Trophoblast cell (in vitro differentiated cells and primary cell): ENCODE measurements around the gene TBC1D8.

Experiments
- DNase-seq, 2 donors: peaks; one replicate each; pipeline ENCODE4 v3.0.0-alpha.2; 2016
- H2AFZ ChIP-seq: 2 replicates; pipeline ENCODE4 v1.6.1; 2013; ENCODE audit warnings: low read length, moderate library complexity, mild to moderate bottlenecking; ENCODE audit not compliant: insufficient read depth, poor library complexity
- H2AK5ac ChIP-seq: 2 replicates; pipeline ENCODE4 v1.6.1; 2013; ENCODE audit warnings: mild to moderate bottlenecking, low read length
- H2BK120ac ChIP-seq: 2 replicates; pipeline ENCODE4 v1.6.1; 2013; ENCODE audit warnings: low read length, mild to moderate bottlenecking, moderate library complexity; ENCODE audit not compliant: insufficient read depth, poor library complexity
- H2BK12ac ChIP-seq: 2 replicates; pipeline ENCODE4 v1.6.1; 2013; ENCODE audit warnings: mild to moderate bottlenecking, low read length, moderate library complexity
- H2BK5ac ChIP-seq: 2 replicates; pipeline ENCODE4 v1.6.1; 2013; ENCODE audit warnings: low read length, low read depth, moderate library complexity, mild to moderate bottlenecking; ENCODE audit not compliant: poor library complexity
- H3K14ac ChIP-seq: 2 replicates; pipeline ENCODE4 v1.6.1; 2013; ENCODE audit warnings: mild to moderate bottlenecking, low read length
- H3K18ac ChIP-seq: 2 replicates; pipeline ENCODE4 v1.6.1; 2013; ENCODE audit warnings: mild to moderate bottlenecking, low read length
- H3K23ac ChIP-seq: 2 replicates; pipeline ENCODE4 v1.6.1; 2013; ENCODE audit warnings: low read length
- H3K27ac ChIP-seq: 2 replicates; pipeline ENCODE4 v1.5.1; 2013; ENCODE audit warnings: low read depth, mild to moderate bottlenecking, inconsistent platforms, low read length, moderate library complexity
- H3K27me3 ChIP-seq: 2 replicates; pipeline ENCODE4 v1.6.1; 2013; ENCODE audit warnings: inconsistent platforms, mild to moderate bottlenecking, low read length, moderate library complexity; ENCODE audit not compliant: insufficient read depth
- H3K36me3 ChIP-seq, 2 experiments: 1 replicate in 1 of 2; 2 replicates in 1 of 2; pipeline ENCODE4 v1.6.1; 2013; ENCODE audit warnings: low read length in 2 of 2, mild to moderate bottlenecking in 2 of 2, moderate library complexity in 1 of 2; ENCODE audit not compliant: insufficient read depth in 2 of 2, control insufficient read depth in 1 of 2
- H3K4ac ChIP-seq: 2 replicates; pipeline ENCODE4 v1.6.1; 2013; ENCODE audit warnings: low read depth, mild to moderate bottlenecking, low read length, moderate library complexity
- H3K4me1 ChIP-seq, 2 experiments: 1 replicate in 1 of 2; 2 replicates in 1 of 2; pipeline ENCODE4 v1.6.1; 2013; ENCODE audit warnings: low read length in 2 of 2, mild to moderate bottlenecking in 2 of 2, moderate library complexity in 1 of 2; ENCODE audit not compliant: insufficient read depth in 2 of 2, control insufficient read depth in 1 of 2
- H3K4me2 ChIP-seq: 2 replicates; pipeline ENCODE4 v1.6.1; 2013; ENCODE audit warnings: inconsistent platforms, mild to moderate bottlenecking, low read length, moderate library complexity
- H3K4me3 ChIP-seq: 2 replicates; pipeline ENCODE4 v1.5.1; 2013; ENCODE audit warnings: mild to moderate bottlenecking, low read depth, low read length, inconsistent platforms
- H3K79me1 ChIP-seq: one replicate; pipeline ENCODE4 v1.6.1; 2013; ENCODE audit warnings: low read length
- H3K79me2 ChIP-seq: 2 replicates; pipeline ENCODE4 v1.6.1; 2013; ENCODE audit warnings: low read length, mild to moderate bottlenecking; ENCODE audit not compliant: control insufficient read depth, insufficient read depth, poor library complexity
- H3K9ac ChIP-seq: 2 replicates; pipeline ENCODE4 v1.6.1; 2013; ENCODE audit warnings: mild to moderate bottlenecking, low read length
- H3K9me3 ChIP-seq: 2 replicates; pipeline ENCODE4 v1.6.1; 2013; ENCODE audit warnings: low read depth, mild to moderate bottlenecking, control low read depth, inconsistent platforms, low read length; ENCODE audit not compliant: insufficient read depth
- H4K12ac ChIP-seq: 2 replicates; pipeline ENCODE4 v1.6.1; 2013; ENCODE audit warnings: low read depth, mild to moderate bottlenecking, low read length, moderate library complexity
- H4K8ac ChIP-seq: 2 replicates; pipeline ENCODE4 v1.6.1; 2013; ENCODE audit warnings: low read depth, mild to moderate bottlenecking, low read length, moderate library complexity
- H4K91ac ChIP-seq: one replicate; pipeline ENCODE4 v1.6.1; 2013; ENCODE audit warnings: low read depth, mild to moderate bottlenecking, low read length, moderate library complexity
- WGBS: extraction: QIAGEN DNeasy Blood & Tissue Kit; methylation state at CpG from one replicate; pipeline ENCODE4 v1.1.7; 2013; ENCODE audit warnings: missing lambda C conversion rate; ENCODE audit not compliant: insufficient read length, insufficient coverage; ENCODE audit errors: extremely low coverage; 5-methylcytosine and 5-hydroxymethylcytosine counted together

Gene TBC1D8

GRCh38 chr2:101026253-101026701 is 124.9 kb downstream of the TBC1D8 start:
- no peaks in the 10 kb centered on the region for H3K27me3 ChIP-seq
- peak overlapping the region; percentile 17 for H4K8ac ChIP-seq
- H2BK5ac ChIP-seq: no peak overlapping the region
- no peak overlapping the region for H4K12ac ChIP-seq
- DNase-seq: no peak
- H3K9ac ChIP-seq: no peak overlapping the region
- no peak overlapping the region for H3K23ac ChIP-seq
- no peak overlapping the region for H3K4me2 ChIP-seq
- H3K14ac ChIP-seq: no peak overlapping the region
- H3K4me3 ChIP-seq: no peak overlapping the region
- H3K4me1 ChIP-seq: peaks cover 0 to 4% of the 10 kb centered on the region in 2 experiments
- no peaks in the 10 kb centered on the region for H3K79me2 ChIP-seq
- H4K91ac ChIP-seq: no peak overlapping the region
- H2AK5ac ChIP-seq: no peak overlapping the region
- no peak overlapping the region for H2BK120ac ChIP-seq
- H3K9me3 ChIP-seq: peaks cover 2% of the 10 kb centered on the region
- WGBS: no CpG with 5 or more reads among the region's 9 CpGs
- H2BK12ac ChIP-seq: no peak overlapping the region
- no peaks in the 10 kb centered on the region for H3K79me1 ChIP-seq
- H3K27ac ChIP-seq: no peak overlapping the region
- no peak overlapping the region for H2AFZ ChIP-seq
- no peak overlapping the region for H3K18ac ChIP-seq
- H3K36me3 ChIP-seq: peaks cover 9% of the 10 kb centered on the region in 2 experiments
- no peak overlapping the region for H3K4ac ChIP-seq

GRCh38 chr2:101025561-101025960 is 125.6 kb downstream of the TBC1D8 start:
- peaks cover 0 to 4% of the 10 kb centered on the region in 2 experiments for H3K4me1 ChIP-seq

GRCh38 chr2:101023327-101024107 is 127.7 kb downstream of the TBC1D8 start:
- Histone ChIP-seq H3K23ac (no peak overlapping the region), H3K18ac (no peak overlapping the region), H3K9ac (no peak overlapping the region), H3K9me3 (no peaks in the 10 kb centered on the region), H2BK5ac (no peak overlapping the region), H3K14ac (no peak overlapping the region), H3K4me2 (no peak overlapping the region), H2AFZ (no peak overlapping the region), H3K4ac (no peak overlapping the region), H2AK5ac (no peak overlapping the region), H3K79me2 (no peaks in the 10 kb centered on the region), H2BK120ac (no peak overlapping the region), H4K8ac (no peak overlapping the region), H4K91ac (no peak overlapping the region), H3K27ac (no peak overlapping the region), H4K12ac (no peak overlapping the region), H2BK12ac (no peak overlapping the region), H3K4me3 (no peak overlapping the region), H3K4me1 (peaks cover 0 to 4% of the 10 kb centered on the region in 2 experiments), H3K27me3 (no peaks in the 10 kb centered on the region), H3K36me3 (peaks cover 16 to 18% of the 10 kb centered on the region in 2 experiments), H3K79me1 (no peaks in the 10 kb centered on the region)
- WGBS: no CpG with 5 or more reads among the region's 6 CpGs
- DNase-seq: no peak

More at GRCh38 chr2:101025561-101025960, 125.6 kb downstream of the TBC1D8 start:
- Histone ChIP-seq H2AFZ (no peak overlapping the region), H4K91ac (no peak overlapping the region), H3K23ac (no peak overlapping the region), H3K4ac (no peak overlapping the region), H2AK5ac (no peak overlapping the region), H4K12ac (no peak overlapping the region), H3K18ac (no peak overlapping the region), H3K79me2 (no peaks in the 10 kb centered on the region), H4K8ac (no peak overlapping the region), H3K14ac (no peak overlapping the region), H2BK12ac (no peak overlapping the region), H3K9ac (no peak overlapping the region), H3K4me3 (no peak overlapping the region), H3K9me3 (peaks cover 2% of the 10 kb centered on the region), H3K27ac (no peak overlapping the region), H3K79me1 (no peaks in the 10 kb centered on the region), H3K27me3 (no peaks in the 10 kb centered on the region), H3K4me2 (no peak overlapping the region), H3K36me3 (peaks cover 10 to 12% of the 10 kb centered on the region in 2 experiments), H2BK120ac (no peak overlapping the region), H2BK5ac (no peak overlapping the region)
- DNase-seq: no peak
- no CpG with 5 or more reads among the region's 6 CpGs for WGBS

GRCh38 chr2:101022221-101022620 is 129.0 kb downstream of the TBC1D8 start:
- Histone ChIP-seq H3K9me3 (no peaks in the 10 kb centered on the region), H3K4me1 (peaks cover 0 to 4% of the 10 kb centered on the region in 2 experiments), H4K8ac (no peak overlapping the region), H3K23ac (no peak overlapping the region), H3K79me2 (no peaks in the 10 kb centered on the region), H2AK5ac (no peak overlapping the region), H2BK120ac (no peak overlapping the region), H3K36me3 (peaks cover 16 to 18% of the 10 kb centered on the region in 2 experiments), H3K18ac (no peak overlapping the region), H2BK5ac (no peak overlapping the region), H3K27me3 (no peaks in the 10 kb centered on the region), H3K9ac (no peak overlapping the region), H4K12ac (no peak overlapping the region), H2BK12ac (no peak overlapping the region), H3K4me3 (no peak overlapping the region), H3K4ac (no peak overlapping the region), H3K14ac (no peak overlapping the region), H4K91ac (no peak overlapping the region), H3K79me1 (no peaks in the 10 kb centered on the region), H3K4me2 (no peak overlapping the region), H3K27ac (no peak overlapping the region), H2AFZ (no peak overlapping the region)
- 100% methylated on average over 1 of the region's 16 CpGs for WGBS
- no peak for DNase-seq
